Embryonic facial prominence (tissue), 1 donor: ENCODE data around the gene OR10D3.
"Not testable (repeated sequence)": the region's sequence is repeated elsewhere in the genome, so short reads cannot be mapped to it uniquely, and the experiment has no call there.

Source experiments
- DNase-seq: peaks from one replicate; pipeline ENCODE4 v3.0.0-alpha.2; 2016; ENCODE audit errors: extremely low spot score

OR10D3 gene

GRCh38 chr11:124194293-124195188 lies 11.4 kb downstream of the OR10D3 start:
- peak; percentile 50 for DNase-seq

GRCh38 chr11:124195189-124195734 lies 12.1 kb downstream of the OR10D3 start:
- DNase-seq = no peak

- no peak for DNase-seq
Observed at GRCh38 chr11:124197999-124198398, 14.9 kb downstream of the OR10D3 start.

- no peak for DNase-seq
Observed at GRCh38 chr11:124198897-124199296, 15.8 kb downstream of the OR10D3 start.

GRCh38 chr11:124199702-124200101 lies 16.6 kb downstream of the OR10D3 start:
- no peak for DNase-seq

- DNase-seq = no peak
Observed at GRCh38 chr11:124200671-124201070, 17.5 kb downstream of the OR10D3 start.

- no peak for DNase-seq
Observed at GRCh38 chr11:124202951-124203350, 19.8 kb downstream of the OR10D3 start.

GRCh38 chr11:124204008-124204407 lies 20.9 kb downstream of the OR10D3 start:
- DNase-seq = no peak

- DNase-seq = no peak
Observed at GRCh38 chr11:124207102-124207792, 24.1 kb downstream of the OR10D3 start.

GRCh38 chr11:124209824-124210357 lies 26.7 kb downstream of the OR10D3 start:
- no peak for DNase-seq

GRCh38 chr11:124210421-124210820 lies 27.3 kb downstream of the OR10D3 start:
- no peak for DNase-seq

GRCh38 chr11:124211321-124211720 lies 28.2 kb downstream of the OR10D3 start:
- no peak for DNase-seq

- no peak for DNase-seq
Observed at GRCh38 chr11:124214027-124214426, 30.9 kb downstream of the OR10D3 start.

- no peak for DNase-seq
Observed at GRCh38 chr11:124219126-124219525, 36.0 kb downstream of the OR10D3 start.

- DNase-seq = no peak
Observed at GRCh38 chr11:124222407-124222806, 39.3 kb downstream of the OR10D3 start.

- DNase-seq = not testable (repeated sequence)
Observed at GRCh38 chr11:124224618-124225423, 41.7 kb downstream of the OR10D3 start.

- no peak for DNase-seq
Observed at GRCh38 chr11:124225471-124225870, 42.3 kb downstream of the OR10D3 start.

GRCh38 chr11:124233376-124233775 lies 50.2 kb downstream of the OR10D3 start:
- no peak for DNase-seq
